Measurements from ENCODE around the gene DAPP1. TPM values are rescaled to one million over a fixed set of nuclear protein-coding genes. Genes with fewer than 3 reads are reported as not detected.

Gene DAPP1
- total RNA-seq, 2 experiments from 2014 or later: 23.6 TPM

DNA sequence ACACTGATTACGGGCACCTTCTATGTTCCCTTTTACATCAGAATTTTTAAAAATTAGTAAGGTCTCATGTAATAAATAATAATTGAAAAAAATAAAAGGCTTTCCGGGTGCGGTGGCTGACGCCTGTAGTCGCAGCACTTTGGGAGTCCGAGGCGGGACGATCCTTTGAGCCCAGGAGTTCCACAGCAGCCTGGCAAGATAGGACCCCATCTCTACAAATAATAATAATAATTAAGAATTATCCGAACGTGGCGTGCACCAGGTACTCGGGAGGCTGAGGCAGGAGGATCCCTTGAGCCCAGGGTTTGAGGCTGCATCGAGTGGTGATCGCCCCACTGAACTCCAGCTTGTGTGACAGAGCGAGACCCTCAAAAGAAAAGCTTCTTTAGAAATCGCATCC is 78.4 kb downstream of the DAPP1 start:
- no peaks in the 10 kb centered on the region for H3K9me3 Mint-ChIP-seq
- no peak overlapping the region for H3K27ac Mint-ChIP-seq
- ChIA-PET POLR2A (interaction anchor here (0.9 to 1.6 kb wide), 6 partner anchors 45 to 332 kb away, joined by 3 to 15 read pairs (median 6); partner anchors contain the start of genes DAPP1, DNAJB14, H2AZ1 and TRMT10A), CTCF (interaction anchor here (1.0 to 1.7 kb wide), 6 partner anchors 10 to 331 kb away, joined by 6 to 11 read pairs (median 6); partner anchors contain the start of genes DNAJB14 and TRMT10A)
- peak overlapping the region; percentile 98 for H3K4me3 Mint-ChIP-seq
- no peak for DNase-seq
- H3K4me1 Mint-ChIP-seq (ENCODE audit: low read depth): peaks cover 37% of the 10 kb centered on the region
- H3K27me3 Mint-ChIP-seq: no peaks in the 10 kb centered on the region
- intact Hi-C loops (cut with micrococcal nuclease): loop anchor here (1.0 to 2.0 kb wide), 3 partner anchors 48 to 332 kb away; partner anchors contain the start of gene H2AZ1
- H3K36me3 Mint-ChIP-seq: peaks cover 4% of the 10 kb centered on the region

DNA sequence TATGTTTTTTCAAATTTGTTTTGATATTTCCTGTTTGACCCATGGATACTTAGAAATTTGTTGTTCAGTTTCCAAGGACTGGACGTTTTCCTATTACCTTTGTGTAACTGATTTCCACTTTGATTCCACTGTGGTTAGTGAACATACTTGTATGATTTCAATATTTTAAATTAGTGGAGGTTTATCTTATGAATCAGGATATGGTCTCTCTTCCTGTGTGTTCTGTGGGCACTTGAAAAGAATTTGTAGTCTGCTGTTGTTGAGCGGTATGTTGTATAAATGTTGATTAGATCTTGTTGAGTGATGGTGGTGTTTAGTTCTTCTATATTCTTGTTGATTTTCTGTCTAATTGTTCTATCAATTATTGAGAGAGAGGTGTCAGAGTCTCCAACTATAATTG is 98.8 kb downstream of the DAPP1 start:
- Mint-ChIP-seq H3K9me3 (peaks cover 6% of the 10 kb centered on the region), H3K4me1 (ENCODE audit: low read depth) (peaks cover 3% of the 10 kb centered on the region), H3K36me3 (peaks cover 46% of the 10 kb centered on the region), H3K4me3 (no peak overlapping the region), H3K27me3 (no peaks in the 10 kb centered on the region), H3K27ac (no peak overlapping the region)
- POLR2A ChIA-PET: no interaction called here
- CTCF ChIA-PET: no interaction called here
- intact Hi-C loops (cut with micrococcal nuclease): no loop called here
- no peak for DNase-seq

DNA sequence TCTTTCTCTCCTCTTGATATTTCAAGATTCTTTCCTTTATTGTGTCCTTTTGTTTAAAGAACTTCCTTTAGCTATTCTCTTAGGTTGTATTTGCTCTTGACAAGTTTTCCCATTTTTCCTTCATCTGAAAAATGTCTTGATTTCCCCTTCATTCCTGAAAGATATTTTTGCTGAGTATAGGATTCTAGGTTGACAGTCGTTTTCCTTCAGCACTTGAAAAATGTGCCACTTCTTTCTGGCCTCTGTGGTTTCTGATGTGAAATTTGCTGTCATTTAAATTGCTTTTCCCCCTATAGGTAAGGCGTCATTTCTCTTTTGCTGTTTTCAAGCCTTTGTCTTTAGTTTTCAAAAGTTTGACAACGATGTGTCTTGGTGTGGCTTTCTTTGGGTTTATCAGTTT is 100.9 kb downstream of the DAPP1 start:
- DNase-seq: no peak
- ChIA-PET CTCF (no interaction called here), POLR2A (no interaction called here)
- Mint-ChIP-seq H3K4me3 (no peak overlapping the region), H3K4me1 (ENCODE audit: low read depth) (peaks cover 11% of the 10 kb centered on the region), H3K9me3 (peaks cover 6% of the 10 kb centered on the region), H3K27ac (no peak overlapping the region), H3K36me3 (peaks cover 52% of the 10 kb centered on the region), H3K27me3 (no peaks in the 10 kb centered on the region)
- intact Hi-C loops (cut with micrococcal nuclease): no loop called here

DNA sequence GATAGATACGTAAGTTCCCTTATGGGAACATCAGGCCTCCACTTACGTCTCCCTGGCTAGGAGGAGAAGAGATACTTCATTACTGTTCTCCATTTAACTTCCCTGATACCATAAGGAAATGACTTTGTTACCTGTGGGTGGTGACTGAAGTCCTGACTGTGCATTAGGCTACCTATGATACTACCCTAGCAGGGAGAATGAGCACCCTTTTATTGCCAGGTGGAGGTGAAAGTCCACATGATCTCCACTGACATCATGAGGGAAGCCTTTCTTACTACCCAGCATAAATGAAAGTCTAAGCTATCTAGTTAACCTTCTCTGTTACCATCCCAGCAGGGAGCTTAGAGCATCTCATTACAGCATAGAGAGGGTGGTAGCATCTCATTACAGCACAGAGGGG is 102.0 kb downstream of the DAPP1 start:
- CTCF ChIA-PET: interaction anchor here (0.7 kb wide), 1 partner anchor 30 kb away, joined by 3 read pairs; no protein-coding TSS in a partner anchor
- H3K27ac Mint-ChIP-seq: no peak overlapping the region
- intact Hi-C loops (cut with micrococcal nuclease): no loop called here
- peaks cover 47% of the 10 kb centered on the region for H3K36me3 Mint-ChIP-seq
- H3K4me1 Mint-ChIP-seq (ENCODE audit: low read depth): peaks cover 11% of the 10 kb centered on the region
- no peak for DNase-seq
- peaks cover 6% of the 10 kb centered on the region for H3K9me3 Mint-ChIP-seq
- POLR2A ChIA-PET: no interaction called here
- no peak overlapping the region for H3K4me3 Mint-ChIP-seq
- no peaks in the 10 kb centered on the region for H3K27me3 Mint-ChIP-seq

Other genes with a start within 250 kb of the DAPP1 start
- gene MTTP, start 242.0 kb upstream of the DAPP1 start, total RNA-seq: not detected
- gene C4orf54, start 159.0 kb upstream of the DAPP1 start, total RNA-seq: not detected
- gene LAMTOR3, start 77.6 kb downstream of the DAPP1 start, total RNA-seq: 10 to 100 TPM; 21.8 to 26.1 TPM
- gene DNAJB14, start 129.8 kb downstream of the DAPP1 start, total RNA-seq: 10 to 100 TPM; 39.8 to 40.4 TPM
- 100 to 1,000 TPM; 709 to 731 TPM for gene H2AZ1, start 133.4 kb downstream of the DAPP1 start, total RNA-seq

Data from activated CD4-positive, alpha-beta memory T cell treated with anti-CD3 and anti-CD28 coated beads for 36 hours (primary cell).